Cerebellar cortex (tissue), 1 donor: ENCODE measurements around the gene B4GALT4.
"Not testable (repeated sequence)": the region's sequence is repeated elsewhere in the genome, so short reads cannot be mapped to it uniquely, and the experiment has no call there.

ENCODE experiments used
- DNase-seq: peaks from one replicate; pipeline ENCODE4 v3.0.0-alpha.2; 2015; ENCODE audit warnings: low spot score

B4GALT4 gene

DNA sequence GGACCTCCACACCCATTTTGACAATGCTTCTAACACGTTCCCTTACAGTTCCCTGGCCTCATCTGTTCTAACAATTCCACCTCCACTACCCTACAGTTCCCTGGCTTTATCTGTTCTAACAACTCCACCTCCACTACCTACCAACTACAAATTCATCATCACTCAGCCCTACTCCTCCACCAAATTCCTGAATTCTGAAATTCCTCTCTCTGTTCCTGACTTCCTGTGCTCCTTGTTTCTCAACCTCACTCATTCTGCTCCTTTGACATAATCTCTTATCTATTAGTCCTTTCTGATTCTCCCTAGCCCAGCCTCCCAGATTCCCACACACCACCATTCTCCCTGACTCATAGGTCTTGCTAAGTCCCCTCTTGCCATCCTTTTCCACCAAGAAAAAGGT lies 44.8 kb downstream of the B4GALT4 start:
- no peak for DNase-seq

DNA sequence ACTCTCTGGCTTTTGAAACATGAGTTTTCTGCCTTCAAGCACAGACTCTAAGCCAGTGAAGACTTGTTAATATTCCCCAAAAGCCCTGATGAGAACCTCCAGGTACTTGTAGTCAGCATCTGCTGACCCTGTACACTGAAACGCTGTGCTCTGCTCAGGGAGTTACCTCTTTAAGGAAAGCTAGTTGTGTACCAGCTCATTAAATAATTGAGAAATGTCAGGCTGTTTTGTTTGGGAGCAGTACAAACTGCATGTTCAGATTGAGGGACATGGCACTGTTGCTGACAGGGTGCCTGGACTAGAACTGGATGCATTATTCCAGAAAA lies 45.6 kb downstream of the B4GALT4 start:
- no peak for DNase-seq

DNA sequence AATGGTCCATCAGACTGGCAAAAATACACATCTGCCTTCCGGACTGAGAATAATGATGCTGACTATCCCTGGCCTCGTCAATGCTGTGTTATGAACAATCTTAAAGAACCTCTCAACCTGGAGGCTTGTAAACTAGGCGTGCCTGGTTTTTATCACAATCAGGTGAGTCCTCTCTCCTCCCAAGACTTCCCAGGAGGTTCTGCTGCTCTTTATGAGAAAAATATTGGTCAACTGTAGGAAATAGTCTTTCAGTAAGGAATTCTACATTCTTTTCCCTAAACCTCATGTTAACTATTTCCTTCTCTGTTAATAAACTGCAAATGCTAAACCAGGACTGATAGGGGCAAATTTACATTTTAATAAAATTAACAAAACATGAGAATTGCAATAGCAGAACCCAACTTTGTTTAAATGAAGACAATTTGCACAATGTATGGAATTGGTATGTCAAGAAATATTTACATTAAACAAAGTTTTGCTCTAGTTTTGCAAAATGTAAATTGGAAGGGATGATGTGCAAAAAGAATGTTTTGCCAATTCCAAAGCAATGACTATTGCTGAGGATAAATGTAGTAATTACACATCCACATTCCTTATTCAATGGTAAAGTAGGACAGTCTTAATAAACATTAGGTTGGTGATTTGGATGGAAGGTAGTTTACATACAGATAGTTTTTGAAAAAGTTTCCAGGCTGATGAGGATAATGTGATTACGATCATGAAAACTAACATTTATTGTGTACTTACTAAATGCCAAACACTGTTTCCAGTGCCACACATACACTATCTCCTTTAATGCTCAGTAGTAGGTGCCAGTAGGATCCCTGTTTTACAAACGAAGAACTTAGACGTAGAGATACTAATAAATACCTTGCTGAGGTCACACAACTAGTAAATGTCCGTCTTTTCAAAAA lies 46.2 kb downstream of the B4GALT4 start:
- DNase-seq = no peak

DNA sequence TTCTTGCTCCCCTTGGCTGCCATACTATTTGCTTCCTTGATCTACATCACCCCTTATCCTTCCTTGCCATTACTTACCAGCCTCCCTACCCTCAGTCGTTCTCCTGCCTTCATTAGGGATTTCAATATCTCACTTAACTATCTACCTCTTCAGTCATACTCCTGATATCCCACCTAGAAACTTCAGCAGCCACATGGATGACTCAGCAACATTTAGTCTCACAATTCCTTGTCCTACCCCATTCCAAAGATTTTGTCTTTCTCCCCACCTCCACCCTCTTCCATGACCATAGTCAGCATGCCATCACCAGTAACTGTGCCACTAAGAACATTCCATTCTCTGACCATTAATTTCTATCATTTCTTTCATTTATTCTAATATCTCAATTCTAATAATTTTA lies 48.9 kb downstream of the B4GALT4 start:
- DNase-seq = no peak

DNA sequence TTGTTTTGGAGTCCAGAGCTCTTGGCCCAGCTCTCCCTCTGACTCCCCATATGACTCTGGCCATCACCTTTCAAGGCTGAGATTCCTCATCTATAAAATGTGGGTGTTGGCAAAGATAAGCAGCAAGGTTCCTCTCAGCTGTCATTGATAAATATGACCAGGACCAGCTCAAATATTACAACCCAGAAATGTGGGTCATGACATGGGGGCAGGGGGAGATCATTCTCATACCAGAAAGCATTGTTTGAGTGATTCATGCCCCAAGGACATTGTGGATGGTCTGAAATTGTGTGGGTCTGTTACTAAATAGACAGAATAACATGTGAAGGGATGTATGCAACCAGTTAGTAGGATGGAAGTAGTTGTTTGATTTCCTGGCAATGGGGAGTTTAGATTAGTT lies 53.4 kb downstream of the B4GALT4 start:
- DNase-seq = no peak

DNA sequence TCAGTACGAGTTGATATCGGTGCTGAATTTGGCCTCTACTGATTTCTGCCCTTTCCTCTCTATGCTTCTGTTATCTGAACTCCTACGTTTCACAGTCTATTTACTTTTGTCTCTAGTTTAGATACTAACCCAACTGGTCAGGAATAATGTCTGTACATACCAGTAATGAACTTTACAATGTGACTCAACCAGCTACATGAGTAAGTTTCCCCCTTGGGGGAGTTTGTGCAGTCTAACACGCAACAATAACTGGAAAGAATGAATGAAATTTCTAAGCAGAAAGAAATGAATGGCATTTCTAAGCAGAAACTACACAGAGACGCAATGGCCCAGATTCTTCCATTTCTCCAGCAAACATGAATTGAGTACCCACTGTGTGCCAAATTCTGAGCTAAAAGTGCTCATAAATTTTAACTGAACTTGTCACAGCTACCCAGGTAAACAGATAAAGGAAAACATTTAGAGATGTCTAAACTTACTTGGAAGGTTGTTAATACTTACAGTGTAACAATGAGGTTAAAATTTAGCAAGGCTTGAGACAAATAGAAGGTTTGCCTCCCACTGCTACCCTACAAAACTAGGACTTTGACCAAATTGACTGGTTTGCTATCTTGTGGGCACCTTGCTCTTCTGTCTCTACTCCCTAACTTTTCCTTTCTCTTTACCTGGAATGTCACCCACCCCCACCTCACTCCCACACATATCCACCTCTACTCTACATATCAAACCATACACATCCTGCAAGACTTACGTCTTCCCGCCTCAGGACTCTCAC lies 55.7 kb downstream of the B4GALT4 start:
- no peak for DNase-seq

DNA sequence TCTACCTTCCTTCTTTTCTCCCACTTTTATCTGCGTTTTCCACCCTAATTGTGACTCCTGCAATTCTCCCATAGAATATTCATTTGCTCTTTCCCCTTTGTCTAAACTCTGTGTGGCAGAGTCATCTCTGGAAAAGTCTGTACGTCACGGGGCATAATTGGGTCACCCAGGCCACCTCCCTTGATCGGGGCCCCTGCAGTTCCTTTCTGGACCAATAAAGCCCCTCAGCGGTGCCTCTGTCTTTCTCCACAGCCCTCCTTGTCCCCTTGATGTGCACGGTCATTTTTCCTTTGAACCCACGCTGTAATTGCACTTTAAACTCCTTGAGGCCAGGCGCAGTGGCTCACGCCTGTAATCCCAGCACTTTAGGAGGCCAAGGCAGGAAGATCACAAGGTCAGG lies 56.6 kb downstream of the B4GALT4 start:
- no peak for DNase-seq

DNA sequence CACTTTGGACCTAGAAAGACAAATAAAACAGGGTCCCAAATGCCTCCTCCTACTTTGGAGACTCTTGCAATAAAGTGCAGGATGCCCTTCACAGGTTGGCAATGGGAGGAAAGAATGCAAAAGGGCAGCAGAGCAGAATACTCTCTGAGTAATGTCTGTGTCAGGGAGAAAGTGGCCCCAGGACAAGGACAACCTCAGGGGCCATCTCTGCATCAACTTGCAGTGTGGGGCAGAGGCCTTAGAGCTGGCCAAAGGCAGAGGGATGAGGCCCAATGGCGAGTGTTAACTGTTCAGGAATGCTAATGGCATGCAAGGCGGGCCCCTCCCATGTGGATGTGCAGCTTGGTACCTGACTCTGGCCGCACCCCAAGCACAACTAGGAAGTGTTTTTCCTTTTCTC lies 58.9 kb downstream of the B4GALT4 start:
- DNase-seq = no peak

DNA sequence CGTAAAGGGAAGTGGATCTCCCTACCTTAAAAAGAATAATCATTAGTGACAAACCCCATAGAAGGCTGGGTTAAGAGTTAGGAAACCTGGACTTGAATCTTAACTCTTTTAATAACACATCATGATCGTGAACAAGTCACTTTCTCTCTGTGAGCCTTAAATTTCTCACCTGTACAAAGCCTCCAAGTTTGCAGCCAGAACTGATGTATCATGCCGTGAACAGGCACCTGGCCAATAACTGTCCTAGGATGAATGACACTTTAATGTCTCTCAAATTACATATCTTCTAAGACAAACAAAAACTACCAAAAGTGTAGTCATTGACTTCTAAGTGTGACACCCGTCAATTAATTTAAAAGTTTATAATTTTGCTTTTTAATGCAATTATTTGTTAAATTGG lies 63.4 kb downstream of the B4GALT4 start:
- DNase-seq = no peak

DNA sequence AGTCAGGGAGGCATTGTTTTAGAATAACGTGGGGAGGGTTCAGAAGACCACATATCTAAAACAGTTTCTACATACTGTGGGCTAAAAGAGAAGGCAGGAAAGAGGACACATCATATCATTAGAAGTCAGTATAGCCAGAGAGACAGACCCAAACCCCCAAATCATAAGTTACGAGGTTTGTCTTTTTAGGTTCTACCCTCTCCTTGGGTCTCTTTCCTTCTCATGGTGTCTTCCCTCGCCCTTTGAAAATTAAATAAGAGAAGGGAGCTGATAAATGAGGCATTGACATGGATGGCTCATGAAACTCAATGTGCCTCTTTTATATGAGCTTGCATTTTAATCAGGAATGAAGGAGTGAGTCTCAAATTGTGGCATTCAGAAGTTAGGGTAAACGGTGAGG lies 63.9 kb downstream of the B4GALT4 start:
- no peak for DNase-seq

DNA sequence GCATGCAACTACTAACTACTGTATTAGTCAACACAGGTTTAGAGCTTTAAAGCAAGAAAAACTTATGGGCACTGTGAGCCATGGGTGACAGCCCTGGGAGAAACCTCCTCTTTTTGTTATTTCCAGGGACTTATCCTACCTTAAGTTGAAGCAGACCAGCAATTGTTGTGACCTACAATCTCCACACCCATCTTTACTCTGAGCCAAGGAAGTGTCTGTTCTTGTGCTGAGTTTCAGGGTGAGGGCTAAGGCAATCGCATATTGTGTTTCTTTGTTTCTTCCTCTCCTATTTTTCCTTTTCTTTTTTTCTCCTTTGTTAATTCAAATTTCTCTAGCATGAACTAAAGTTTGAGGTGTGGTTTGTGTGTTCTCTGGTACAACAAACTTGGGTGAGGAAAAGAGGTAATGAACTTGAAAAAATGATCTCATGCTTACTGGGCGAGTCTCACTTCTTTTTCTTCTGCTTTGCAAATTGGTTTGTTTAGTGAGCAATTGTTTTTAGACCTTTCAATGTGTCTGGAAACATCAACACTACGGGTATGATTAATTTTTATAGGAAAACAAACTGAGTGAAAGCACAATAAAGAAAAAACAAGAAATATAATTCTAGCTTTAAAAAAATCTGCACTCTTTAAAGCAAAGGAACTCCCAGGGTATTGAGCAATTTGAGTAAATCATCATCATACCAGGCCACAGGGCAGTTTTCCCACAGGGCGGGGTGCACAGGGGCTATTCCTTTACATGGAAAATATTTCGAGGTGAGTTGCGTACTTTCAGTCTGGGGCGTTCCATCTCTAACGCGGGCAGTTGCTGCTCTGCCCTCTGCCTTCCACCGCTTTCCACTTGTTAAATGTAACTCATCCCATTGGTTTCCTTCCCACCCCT lies 64.6 kb downstream of the B4GALT4 start:
- DNase-seq = no peak

DNA sequence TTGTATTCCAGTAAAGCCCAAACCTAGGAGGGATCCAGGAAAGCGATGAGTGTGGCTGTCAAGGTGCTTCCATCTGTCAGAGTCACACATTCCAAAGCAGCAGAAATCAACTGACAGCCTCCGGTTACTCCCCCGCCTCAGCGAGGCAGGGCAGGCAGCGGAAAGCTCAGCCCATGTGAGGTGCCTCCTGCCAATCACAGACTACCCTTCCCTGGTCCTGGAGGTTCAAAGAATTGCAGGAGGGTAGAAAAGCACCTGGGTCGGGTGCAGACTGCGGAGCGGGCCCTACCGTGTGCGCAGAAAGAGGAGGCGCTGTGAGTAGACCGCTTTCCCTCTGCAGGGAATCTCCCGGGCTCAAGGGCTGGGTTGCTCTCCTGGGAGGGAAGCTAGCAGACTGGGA lies 67.4 kb downstream of the B4GALT4 start, which contains the start of gene UPK1B:
TSS of gene UPK1B (plus strand) at position 274 of the 400 bp plus-strand sequence. CDS start 13,144 bp downstream, outside the sequence.
- no peak for DNase-seq

DNA sequence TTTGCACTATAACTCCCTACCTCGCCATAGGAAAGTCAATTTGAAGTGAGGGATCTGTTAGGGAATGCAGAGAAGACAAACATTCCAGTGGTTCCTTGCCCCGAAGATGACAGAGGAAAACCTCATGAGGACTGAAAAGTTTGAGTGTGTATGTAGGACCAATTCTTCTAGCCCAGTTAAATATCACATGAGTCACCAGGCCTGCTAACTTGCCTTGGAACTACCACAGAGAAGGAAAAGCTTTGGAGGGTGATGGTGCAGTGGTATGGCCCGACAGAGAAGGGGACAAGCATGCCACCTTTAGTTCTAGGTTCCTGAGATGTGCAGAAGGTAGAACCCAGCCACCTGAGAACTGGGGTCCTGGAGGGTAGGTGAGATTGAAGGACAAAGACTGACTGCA lies 69.9 kb downstream of the B4GALT4 start:
- DNase-seq = no peak

DNA sequence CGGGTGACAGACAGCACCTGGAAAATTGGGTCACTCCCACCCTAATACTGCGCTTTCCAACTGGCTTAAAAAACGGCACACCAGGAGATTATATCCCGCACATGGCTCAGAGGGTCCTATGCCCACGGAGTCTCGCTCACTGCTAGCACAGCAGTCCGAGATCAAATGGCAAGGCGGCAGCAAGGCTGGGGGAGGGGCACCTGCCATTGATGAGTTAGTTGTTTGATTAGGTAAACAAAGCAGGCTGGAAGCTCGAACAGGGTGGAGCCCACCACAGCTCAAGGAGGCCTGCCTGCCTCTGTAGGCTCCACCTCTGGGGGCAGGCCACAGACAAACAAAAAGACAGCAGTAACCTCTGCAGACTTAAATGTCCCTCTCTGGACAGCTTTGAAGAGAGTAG lies 75.9 kb downstream of the B4GALT4 start:
- not testable (repeated sequence) for DNase-seq
